ENCODE data around the gene PDIA4. TPM values are rescaled to one million over a fixed set of nuclear protein-coding genes. Genes with fewer than 3 reads are reported as not detected.
"Not testable (repeated sequence)": the region's sequence is repeated elsewhere in the genome, so short reads cannot be mapped to it uniquely, and the experiment has no call there.

The PDIA4 gene
- total RNA-seq, 1 donor from 2014 or later, result 68.9 TPM

DNA sequence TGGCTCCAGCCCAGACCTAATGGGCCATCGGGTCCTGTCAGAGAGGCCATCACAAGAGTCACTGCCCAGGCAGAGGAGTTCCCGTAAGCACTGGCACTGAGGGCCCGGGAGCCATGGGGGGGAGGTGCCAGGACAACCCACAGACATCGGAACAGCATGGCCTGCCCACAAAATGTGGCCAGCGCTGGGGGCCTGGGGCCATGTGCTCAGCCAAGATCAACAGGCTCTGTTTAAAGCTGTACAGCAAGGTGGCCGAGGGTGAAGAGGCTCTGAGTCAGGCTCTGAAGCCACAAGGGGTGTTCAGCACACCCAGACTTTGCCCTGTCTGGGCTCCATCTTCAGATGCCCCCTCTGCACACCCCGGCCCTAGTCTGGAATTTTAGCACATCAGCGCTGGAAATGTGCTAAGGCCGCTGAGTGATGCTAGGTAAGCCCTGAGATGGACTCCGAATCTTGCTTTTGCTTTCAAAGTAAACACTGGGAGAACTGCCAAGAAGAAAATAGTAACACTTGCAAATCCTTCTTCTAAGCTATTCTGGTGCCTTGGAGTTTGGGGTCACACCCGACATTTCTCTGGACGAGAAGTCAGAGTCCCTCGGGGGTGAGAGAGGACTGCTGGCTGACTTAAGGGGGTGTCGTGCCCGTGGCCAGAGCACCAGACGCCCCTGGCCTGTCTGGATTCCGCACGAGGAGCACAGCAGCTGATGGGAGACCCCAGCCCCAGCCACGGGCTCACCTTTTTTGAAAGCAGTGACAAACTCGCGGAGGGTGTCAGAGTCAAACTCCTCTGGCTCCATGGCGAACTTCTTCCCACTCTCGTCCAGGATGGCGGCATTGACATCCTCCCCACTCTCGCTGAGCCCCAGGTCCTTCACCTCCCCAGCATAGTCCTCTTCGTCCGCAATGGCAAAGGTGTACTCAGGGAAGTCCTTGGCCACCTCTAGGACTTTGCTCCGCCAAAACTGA lies 23.6 kb downstream of the PDIA4 start:
- DNase-seq (ENCODE audit: low spot score in 2 of 2) (no peak), FAIRE-seq (no peak)

DNA sequence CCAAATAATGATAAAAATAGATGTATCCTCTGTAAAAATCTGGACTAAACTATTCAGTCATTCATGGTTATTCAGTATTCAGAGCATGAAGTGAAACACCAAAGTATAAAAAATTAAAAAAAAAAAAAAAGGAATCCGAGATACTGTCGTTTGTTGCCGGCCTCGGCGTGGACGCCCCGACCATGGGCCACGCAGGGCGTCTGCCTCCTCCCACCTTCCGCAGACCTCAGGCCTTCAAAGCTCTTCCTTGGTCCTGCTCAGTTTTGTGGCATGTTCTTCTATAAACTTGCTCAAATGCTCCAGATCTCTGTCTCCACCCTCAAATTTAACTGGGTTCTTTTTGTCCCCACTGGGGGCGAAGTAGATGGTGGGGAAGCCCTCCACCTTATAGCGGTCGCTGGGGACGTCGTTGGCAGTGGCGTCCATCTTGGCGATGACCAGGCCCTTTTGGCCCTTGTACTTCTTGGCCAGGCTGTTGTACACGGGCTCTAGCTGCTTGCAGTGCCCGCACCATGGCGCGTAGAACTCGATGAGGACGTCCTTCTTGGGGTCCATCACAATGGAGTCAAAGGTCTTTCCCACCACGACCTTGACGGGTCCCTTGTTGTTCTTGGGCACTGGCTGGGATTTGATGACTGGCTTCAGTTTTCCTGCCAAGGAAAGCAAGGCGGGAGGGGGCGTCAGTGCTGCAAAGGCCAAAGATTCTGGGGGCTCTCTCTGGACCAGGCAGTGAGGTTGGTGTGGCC lies 24.6 kb downstream of the PDIA4 start:
- FAIRE-seq, result no peak
- no peak for DNase-seq (ENCODE audit: low spot score in 2 of 2)

DNA sequence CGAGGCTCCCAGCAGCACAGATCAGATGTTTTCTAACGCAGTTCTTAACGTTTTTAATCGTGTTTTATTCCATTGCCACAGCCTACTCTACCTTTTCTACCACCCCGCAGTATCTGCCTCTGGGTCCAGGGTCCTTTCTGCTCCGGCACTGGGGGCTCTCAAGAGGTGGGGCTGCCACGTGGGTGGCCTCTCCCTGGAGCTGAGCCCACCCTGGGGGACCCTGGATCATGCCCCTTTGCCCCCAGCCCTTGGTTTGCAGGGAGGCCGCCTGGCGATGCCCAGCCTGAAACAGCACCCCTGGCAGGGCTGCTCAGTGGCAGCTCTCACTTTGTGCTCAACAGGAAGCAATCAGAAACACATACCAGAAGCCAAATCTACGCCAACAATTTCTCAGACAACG lies 25.3 kb downstream of the PDIA4 start:
- DNase-seq (ENCODE audit: low spot score in 2 of 2) (no peak), FAIRE-seq (no peak)

DNA sequence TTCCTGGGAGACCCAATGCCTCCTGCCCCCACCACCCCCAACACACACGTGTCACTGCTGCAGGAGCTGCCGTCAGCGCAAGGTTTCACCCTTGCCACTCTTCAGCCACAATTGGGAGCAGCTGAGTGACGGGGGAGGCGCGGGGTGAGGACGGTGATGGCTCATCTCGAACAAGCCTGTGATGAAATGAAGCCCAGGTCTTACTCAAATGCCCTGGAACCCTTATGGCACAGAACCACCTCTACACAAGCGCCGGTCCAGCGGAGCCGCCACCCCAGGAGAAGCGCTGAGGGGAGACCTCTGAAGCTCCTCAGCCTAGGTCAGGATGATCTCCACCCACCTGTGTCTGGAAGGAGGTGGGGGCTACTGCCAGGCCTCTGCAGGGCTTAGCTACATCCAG lies 25.7 kb downstream of the PDIA4 start:
- DNase-seq (ENCODE audit: low spot score in 2 of 2), result no peak
- no peak for FAIRE-seq

DNA sequence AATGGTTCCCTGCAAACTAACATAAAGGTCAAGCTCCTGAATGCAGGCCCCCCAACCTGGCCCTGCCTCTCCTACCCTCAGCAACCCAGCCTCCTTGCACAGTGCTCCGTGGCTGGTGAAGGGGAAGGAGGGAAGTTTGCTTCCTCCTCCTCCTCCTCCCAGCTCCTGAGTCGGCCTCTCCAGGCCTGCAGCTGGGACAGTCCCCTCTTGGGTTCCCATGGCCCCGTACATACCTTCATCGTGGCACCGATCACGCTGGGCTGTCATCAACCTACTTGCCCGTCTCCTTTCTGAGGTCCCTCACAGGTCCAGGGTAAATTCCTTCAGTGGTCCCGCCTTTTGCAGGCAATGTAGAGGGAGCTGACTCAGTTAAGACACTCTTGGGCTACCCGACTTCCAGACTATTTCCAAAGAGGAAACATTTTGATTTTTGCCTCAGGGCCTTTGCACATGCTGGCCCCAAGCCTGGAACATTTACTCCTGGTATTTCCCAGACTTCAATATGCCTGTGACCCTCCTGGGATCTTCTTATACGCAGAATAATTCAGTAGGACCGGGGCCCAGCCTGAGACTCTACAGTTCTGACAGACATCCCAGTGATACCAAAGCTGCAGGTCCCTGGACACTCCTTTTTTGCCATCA lies 26.8 kb downstream of the PDIA4 start:
- DNase-seq (ENCODE audit: low spot score in 2 of 2) (no peak), FAIRE-seq (no peak)

DNA sequence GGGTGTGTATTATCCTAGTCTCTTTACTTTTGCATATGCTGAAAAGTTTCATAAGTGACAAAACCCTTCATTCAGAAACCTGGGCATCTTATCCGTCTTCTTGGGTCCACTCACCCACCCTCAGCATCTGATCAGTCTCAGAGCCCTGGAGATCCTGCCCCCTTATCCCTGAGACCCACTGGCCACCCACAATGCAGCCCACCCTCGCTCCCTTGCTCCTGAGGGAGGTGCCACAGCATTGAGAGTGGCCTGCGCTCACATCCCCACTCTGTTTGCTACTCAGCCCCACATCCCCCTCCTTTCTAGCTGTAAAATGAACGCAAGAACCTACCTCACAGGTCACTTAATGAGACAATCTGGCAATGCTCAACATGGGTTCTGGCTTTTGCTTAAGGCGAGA lies 27.3 kb downstream of the PDIA4 start:
- FAIRE-seq, result no peak

DNA sequence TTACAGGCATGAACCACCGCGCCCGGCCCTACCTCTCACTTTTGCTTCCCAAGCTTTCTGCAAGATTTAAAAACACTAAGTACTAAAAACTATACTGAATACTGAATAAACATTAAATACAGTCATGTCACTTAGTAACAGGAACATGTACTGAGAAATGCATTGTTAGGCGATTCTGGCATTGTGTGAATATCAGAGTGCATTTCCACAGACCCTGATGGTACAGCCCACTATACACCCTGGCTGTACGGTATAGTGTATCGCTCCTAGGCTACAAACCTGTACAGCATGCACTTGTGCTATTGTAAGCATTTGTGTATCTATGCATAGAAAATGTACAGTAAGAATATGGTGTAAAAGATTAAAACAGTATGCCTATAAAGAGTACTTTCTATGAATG lies 29.1 kb downstream of the PDIA4 start:
- FAIRE-seq, result no peak

More for the DNA sequence above, 27.3 kb downstream of the PDIA4 start:
- DNase-seq (ENCODE audit: low spot score in 2 of 2), result no peak

DNA sequence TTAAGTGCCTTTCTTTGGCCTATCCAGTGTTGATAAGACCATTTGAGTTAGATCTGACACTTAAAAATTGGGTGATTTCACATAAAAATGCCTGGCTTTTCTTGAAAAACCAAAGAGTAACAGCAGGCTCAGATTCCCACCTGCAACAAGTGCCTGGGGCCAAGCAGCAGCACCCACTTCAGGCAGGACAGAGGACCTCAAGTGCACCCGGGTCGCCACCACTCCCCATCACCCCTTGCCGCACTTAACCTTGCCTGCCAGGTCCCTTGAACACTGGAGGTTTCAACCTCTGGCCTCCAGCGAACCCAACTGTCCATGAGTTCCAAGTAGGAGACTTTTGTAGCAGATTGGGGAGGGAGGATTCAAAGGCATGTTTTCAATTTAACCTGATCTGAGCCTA lies 30.8 kb downstream of the PDIA4 start:
- FAIRE-seq, result no peak
- no peak for DNase-seq (ENCODE audit: low spot score in 2 of 2)

More for the DNA sequence above, 29.1 kb downstream of the PDIA4 start:
- no peak for DNase-seq (ENCODE audit: low spot score in 2 of 2)

DNA sequence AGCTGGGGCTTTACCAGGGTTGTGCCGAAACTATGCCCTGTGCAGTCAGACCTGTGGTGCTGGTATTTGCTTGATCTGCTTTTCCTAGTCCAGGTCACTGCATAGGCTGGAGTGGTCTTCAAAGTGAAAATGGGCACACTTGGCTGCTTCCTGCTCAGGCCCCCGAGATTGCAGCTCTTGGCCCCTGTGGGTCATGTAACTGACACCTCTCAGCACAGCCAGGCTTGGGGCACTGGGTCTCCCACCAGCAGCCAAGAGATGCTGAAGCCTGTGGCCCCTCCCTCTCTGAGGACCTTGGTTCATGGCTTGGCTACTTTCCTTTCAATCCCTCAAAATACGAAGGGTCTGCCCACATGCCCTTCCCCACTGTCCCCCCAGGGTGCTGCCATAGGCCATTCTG lies 33.7 kb downstream of the PDIA4 start:
- no peak for FAIRE-seq

DNA sequence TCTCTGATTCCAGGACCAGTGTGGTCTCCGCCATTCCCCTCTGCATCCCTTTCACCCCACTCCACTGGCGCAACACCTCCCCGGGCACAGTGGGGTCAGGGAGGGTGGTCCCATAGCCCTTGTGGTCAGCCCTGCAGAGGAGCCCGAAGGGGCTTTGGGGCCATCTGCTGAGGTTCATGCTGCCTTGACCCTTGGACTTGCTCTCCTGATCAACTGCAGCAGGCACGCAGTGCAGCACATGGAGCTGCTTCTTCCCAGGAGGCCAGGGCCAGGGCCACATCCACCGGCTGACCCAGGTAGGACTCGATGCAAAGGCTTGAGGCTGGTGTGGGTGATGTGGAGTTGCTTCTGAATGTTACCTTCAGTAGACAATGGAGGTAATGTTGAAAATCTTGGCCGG lies 35.1 kb downstream of the PDIA4 start:
- FAIRE-seq (no peak), DNase-seq (ENCODE audit: low spot score in 2 of 2) (no peak)

More for the DNA sequence above, 33.7 kb downstream of the PDIA4 start:
- DNase-seq (ENCODE audit: low spot score in 2 of 2), result no peak

DNA sequence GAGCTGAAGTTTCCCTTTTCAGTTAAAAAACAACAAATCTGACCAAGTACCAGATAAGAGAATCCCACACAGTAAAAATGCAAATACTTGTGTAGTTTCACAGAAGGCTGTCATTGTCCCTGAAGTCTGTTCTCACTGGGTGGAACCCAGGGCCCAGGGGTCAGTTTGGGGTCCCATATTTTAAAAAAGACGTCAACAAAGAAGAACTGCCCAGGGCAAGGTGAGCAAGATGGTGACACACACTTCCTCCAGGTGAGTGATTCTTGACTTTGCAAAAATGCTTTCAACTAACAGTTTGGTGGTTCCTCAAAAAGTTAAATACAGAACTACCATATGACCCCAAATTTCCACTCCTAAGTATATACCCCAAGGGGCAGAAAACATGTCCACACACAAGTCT lies 36.8 kb downstream of the PDIA4 start:
- FAIRE-seq (no peak), DNase-seq (ENCODE audit: low spot score in 2 of 2) (no peak)

DNA sequence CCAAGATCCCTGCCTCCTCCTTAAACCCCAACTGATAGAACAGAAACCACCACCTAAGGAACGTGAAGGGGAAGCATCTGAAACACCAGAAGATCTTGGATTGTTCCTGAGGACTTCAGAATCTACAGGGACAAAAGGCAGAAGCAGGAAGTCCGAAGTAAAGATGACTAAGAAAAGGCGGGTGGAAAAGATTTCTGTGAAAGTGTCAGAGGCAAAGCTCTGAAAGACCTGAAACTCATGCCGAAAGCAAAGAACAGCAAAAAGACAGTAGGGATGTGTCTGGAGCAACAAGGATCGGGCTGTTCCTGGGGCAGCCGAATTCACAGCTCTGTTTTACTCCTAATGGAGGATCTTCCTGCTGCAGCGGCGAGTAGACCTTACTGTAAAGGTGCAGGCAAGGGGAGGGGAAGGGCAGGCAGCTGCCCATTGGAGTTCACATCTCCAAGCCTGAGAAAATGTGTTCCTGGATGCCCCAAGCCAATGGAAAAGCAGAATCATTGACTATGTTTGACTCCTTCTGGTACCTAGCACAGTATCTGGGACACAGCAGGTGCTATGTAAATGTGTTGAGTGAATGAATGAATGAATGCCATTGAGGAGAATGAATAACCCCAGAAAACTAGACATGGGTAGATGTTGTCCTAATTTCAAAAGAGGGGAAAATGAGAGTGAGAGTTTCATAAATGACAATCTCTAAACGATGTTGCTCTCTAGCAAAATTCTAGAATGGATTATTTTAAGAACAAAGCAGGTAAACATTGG lies 40.4 kb downstream of the PDIA4 start:
- DNase-seq (ENCODE audit: low spot score in 2 of 2) (no peak), FAIRE-seq (no peak)

DNA sequence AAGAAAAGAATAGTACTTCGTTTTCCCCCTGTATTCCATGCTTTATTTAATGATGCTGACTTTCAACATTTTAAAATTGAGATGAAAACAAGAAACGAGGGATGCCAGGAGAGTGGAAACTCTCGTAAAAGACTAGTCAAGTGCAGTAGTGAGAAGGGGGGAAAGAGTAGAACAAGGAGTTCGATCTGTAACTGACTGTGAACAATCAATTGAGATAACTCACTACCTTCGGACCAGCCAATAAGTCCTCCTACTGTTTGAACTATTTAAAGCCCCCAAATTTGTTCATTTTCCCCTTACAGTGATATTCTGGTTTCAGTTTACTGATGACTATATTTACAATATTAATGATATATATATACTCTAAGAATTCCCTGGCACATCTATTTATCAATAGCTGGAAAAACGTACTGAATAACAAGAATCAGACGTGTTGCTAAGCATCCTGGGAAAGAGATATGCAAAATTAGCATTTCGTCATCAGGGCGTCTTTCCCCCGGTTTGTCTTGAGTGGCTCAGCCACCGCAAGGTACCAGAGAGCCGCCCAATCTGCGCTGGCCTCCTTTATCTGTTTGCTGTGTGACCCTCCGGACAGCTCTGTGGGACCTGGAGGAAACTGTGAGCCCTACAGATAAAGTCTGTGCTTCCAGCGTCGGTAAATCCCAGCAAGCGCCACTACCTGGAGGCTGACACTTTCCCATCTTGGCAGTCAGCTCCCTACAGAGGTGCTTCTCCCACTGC lies 41.1 kb downstream of the PDIA4 start:
- DNase-seq (ENCODE audit: low spot score in 2 of 2), result peak; percentile 74 to 87
- no peak for FAIRE-seq

DNA sequence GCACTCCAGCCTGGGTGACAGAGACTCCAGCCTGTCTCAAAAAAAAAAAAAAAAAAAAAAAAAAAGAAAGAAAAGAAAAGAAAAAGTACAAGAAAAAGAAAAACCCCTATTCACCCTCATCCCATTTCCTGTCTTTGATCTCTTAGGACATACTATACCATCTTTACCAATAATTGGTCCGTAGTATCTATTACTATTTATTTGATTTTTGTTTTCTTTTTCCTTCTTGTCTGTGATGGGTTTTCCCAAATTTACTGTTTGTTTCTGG lies 41.6 kb downstream of the PDIA4 start:
- DNase-seq (ENCODE audit: low spot score in 2 of 2) (no peak), FAIRE-seq (no peak)

DNA sequence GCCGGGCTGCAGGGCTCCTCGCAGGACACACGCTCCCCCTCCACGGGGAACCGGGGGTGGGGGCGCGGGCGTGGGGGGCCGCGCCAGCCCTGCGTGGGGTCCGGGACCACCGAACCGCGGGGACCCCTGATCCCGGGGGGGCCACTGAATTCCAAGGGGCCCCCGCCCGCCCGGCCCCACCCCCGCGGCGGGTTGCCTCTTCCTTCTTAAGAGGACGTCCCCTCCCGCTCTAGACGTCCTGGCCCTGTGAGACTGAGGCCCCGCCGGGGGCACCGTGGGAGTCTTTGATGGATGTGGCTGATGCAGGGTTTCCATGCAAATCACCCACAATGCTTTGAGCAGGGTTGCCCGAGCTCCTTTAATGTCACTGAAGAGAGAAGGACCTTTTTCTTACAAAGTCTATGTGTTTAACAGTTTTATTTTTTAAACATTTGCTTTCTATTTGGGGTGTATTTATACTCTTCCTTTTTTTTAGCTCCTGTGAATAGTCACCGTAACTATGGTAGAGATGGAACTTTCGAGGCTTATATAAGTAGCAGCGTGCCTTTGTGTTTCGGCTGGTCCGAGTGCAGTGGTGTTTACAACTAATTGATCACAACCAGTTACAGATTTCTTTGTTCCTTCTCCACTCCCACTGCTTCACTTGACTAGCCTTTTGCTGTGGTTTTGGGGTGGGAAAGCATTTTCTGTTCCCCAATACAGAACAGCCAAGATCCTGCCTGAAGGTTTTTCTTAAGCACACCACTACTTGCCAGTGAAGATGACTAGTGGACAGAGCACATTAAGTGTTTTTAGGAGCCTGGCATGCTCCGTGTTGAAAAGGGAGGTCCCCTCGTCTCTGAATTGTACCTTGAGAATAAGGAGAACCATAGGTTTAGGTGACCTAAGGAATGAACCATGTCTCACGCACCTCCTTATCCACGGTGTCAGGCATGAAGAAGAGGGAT lies 44.8 kb downstream of the PDIA4 start:
- peak; percentile 73 to 79 for DNase-seq (ENCODE audit: low spot score in 2 of 2)
- no peak for FAIRE-seq

DNA sequence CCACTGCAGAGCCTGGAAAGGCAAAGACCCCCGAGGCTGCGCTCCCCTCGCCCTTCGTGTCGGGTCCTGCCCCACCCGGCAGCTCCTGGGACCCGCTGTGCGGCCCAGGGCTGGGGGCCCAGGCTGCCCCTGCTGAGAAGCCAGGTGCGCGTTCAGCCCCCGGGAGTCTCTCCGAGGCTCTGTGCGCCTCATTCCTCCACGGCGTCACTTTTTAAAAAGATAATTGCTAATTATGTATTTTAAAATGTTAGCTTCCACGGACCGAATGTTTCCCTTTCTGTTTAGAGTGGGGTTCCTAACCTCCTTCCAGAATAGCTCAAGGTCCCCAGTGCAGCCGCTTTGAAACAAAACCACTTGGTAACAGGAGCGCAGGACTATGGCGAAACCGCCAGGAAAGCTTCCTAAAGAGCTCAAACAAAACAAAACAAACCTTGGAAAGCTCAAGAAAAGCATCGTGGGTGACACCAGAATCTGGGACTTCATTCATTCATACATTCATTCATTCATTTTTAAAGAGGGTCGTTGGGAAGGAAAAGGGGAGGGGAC lies 45.6 kb downstream of the PDIA4 start:
- DNase-seq (ENCODE audit: low spot score in 2 of 2) (no peak), FAIRE-seq (no peak)

DNA sequence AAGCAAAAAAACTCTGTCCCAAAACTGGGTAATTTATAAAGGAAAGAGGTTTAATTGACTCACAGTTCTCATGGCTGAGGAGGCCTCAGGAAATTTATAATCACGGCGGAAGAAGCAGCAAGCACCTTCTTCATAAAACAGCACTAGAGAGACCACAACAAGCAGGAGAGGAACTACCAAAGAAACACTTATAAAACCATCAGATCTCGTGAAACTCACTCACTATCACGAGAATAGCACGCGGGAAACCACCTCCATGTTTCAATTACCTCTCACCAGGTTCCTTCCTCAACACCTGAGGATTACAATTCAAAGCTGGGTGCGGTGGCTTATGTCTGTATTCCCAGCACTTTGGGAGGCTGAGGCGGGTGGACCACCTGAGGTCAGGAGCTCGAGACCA lies 48.5 kb downstream of the PDIA4 start:
- DNase-seq (ENCODE audit: low spot score in 2 of 2), result no peak
- no peak for FAIRE-seq

DNA sequence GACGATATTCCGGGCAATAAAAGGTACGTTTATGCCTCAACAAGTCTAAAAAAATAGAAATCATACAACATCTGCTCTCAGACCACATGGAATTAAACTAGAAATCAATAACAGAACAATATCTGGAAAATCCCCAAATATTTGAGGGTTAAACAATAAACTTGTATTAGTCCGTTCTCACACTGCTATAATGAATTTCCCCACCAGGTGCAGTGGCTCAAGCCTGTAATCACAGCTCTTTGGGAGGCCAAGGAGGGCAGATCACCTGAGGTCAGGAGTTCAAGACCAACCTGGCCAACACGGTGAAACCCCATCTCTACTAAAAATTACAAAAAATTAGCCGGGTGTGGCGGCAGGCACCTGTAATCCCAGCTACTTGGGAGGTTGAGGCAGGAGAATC lies 49.2 kb downstream of the PDIA4 start:
- DNase-seq (ENCODE audit: low spot score in 2 of 2); FAIRE-seq: not testable (repeated sequence)

DNA sequence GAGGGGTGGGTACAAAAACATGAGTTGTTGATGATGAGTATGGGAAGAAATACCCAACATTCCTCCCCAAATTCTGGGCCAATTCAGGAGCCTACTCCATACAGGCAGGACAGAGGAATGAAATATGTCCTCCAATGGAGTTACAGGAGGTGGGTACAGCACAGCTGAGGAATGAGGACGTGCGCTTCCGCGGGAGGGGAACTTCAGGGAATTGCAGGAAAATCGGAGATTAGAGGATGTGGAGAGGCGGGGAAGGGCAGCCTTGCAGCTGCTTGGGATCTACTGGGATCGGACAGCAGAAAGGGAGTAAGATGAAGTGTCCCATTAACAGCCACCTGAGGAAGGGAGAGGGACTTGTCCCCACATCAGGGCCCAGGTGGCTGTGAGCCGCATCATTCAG lies 50.2 kb downstream of the PDIA4 start:
- FAIRE-seq, result no peak
- DNase-seq (ENCODE audit: low spot score in 2 of 2), result no peak

Measured in frontal cortex (tissue), 4 donors.